Measurements from ENCODE around the gene FCRLB.
"Not testable (repeated sequence)": the region's sequence is repeated elsewhere in the genome, so short reads cannot be mapped to it uniquely, and the experiment has no call there.

FCRLB gene

GRCh38 chr1:161720422-161720821 lies 922 bp upstream of the FCRLB start:
- DNase-seq: no peak

- peak; percentile 62 for DNase-seq
These were observed 497 bp downstream of the FCRLB start for GRCh38 chr1:161721738-161722343.

- DNase-seq: no peak
These were observed 1.1 kb downstream of the FCRLB start for GRCh38 chr1:161722406-161722805.

- no peak for DNase-seq
These were observed 2.3 kb downstream of the FCRLB start for GRCh38 chr1:161723459-161724141.

GRCh38 chr1:161725258-161725907 lies 4.0 kb downstream of the FCRLB start:
- DNase-seq: not testable (repeated sequence)

GRCh38 chr1:161725908-161726472 lies 4.6 kb downstream of the FCRLB start:
- peak; percentile 82 for DNase-seq

- peak; percentile 95 for DNase-seq
These were observed 5.3 kb downstream of the FCRLB start for GRCh38 chr1:161726473-161727255.

- no peak for DNase-seq
These were observed 6.0 kb downstream of the FCRLB start for GRCh38 chr1:161727256-161727924.

GRCh38 chr1:161728376-161729226 lies 7.3 kb downstream of the FCRLB start:
- no peak for DNase-seq

- DNase-seq: no peak
These were observed 8.8 kb downstream of the FCRLB start for GRCh38 chr1:161730050-161730564.

- no peak for DNase-seq
These were observed 9.9 kb downstream of the FCRLB start for GRCh38 chr1:161731241-161731640.

- no peak for DNase-seq
These were observed 10.8 kb downstream of the FCRLB start for GRCh38 chr1:161731981-161732718.

GRCh38 chr1:161733526-161733925 lies 12.2 kb downstream of the FCRLB start:
- DNase-seq: no peak

- no peak for DNase-seq
These were observed 14.5 kb downstream of the FCRLB start for GRCh38 chr1:161735837-161736236.

- no peak for DNase-seq
These were observed 15.1 kb downstream of the FCRLB start for GRCh38 chr1:161736335-161736969.

GRCh38 chr1:161737625-161738024 lies 16.3 kb downstream of the FCRLB start:
- DNase-seq: no peak

- DNase-seq: peak; percentile 70
These were observed 17.4 kb downstream of the FCRLB start for GRCh38 chr1:161738627-161739287.

GRCh38 chr1:161739865-161740566 lies 18.7 kb downstream of the FCRLB start:
- no peak for DNase-seq

GRCh38 chr1:161740921-161741320 lies 19.6 kb downstream of the FCRLB start:
- DNase-seq: no peak

All from islet precursor cell (in vitro differentiated cells).